Keratinocyte (primary cell): ENCODE results near the gene MAPT.

Source experiments
- CTCF ChIP-seq, 3 experiments: IDR thresholded peaks in 1 of 3; conservative IDR thresholded peaks in 1 of 3; optimal IDR thresholded peaks in 1 of 3; 2 replicates in 2 of 3; 3 replicates in 1 of 3; pipeline versions ENCODE3 to v1.5.1; 2011; ENCODE audit warnings: low read length in 3 of 3, mild to moderate bottlenecking in 3 of 3, moderate library complexity in 2 of 3, control low read depth in 1 of 3, inconsistent platforms in 1 of 3; ENCODE audit not compliant: insufficient read depth in 2 of 3; ENCODE audit errors: extremely low read depth in 1 of 3
- EZH2 ChIP-seq: IDR thresholded peaks from one replicate; pipeline ENCODE4 v1.6.1; 2012; ENCODE audit warnings: inconsistent platforms, mild to moderate bottlenecking, low read length, moderate library complexity

DNA sequence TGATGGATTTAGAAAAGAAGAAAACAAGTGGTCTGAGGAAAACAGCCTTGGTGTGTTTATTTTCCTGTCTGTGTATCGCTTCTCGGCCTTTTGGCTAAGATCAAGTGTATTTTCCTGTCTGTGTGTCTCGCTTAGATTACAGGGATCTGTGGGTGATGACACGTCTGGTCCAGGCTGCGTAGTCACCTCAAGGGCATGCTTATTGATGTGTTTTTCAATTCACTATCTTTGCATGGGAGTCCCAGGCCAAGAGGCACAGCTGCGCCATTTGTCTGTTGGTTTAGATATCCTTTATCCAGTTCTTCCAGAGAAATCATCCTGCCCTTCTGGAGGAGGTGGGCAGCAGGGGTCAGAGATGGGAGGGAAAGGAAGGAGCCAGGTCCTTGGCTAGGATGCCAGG is 57.6 kb downstream of the MAPT start:
- TF ChIP-seq CTCF (optimal IDR thresholded peaks at IDR 0.05 in 1 of 3, IDR thresholded peaks at IDR 0.05 in 1 of 3, conservative IDR thresholded peaks at IDR 0.05 in 1 of 3; ENCODE audit: extremely low read depth in 1 of 3, insufficient read depth in 2 of 3, low read length in 3 of 3) (no peak), EZH2 (no peak)
